HepG2 (cell line): ENCODE measurements around the gene CIBAR2. TPM values are rescaled to one million over a fixed set of nuclear protein-coding genes. Genes with fewer than 3 reads are reported as not detected.

Experiments used
- ATAC-seq: fragments of 200-7000 bp; cut with Tn5 transposase; 3 replicates; pipeline ENCODE4 v1.9.1; 2020; ENCODE audit warnings: mild to moderate bottlenecking, moderate library complexity
- BruUV-seq: library from RNA; stranded (reverse); fragments of 400-500 nt; replicated peaks from 2 replicates; lab custom pipeline; 2021; lab: Mats Ljungman, UMichigan
- CTCF ChIA-PET: fragments of 300-600 bp; formaldehyde crosslinking; extraction: SDS; loops from one replicate; lab custom pipeline; 2021; ENCODE audit warnings: low total read pairs, inconsistent platforms, low intra/inter-chr PET ratio; lab: Yijun Ruan, JAX
- POLR2A ChIA-PET: fragments of 350-600 bp; sonication (Branson Sonifier 250); formaldehyde crosslinking; loops from one replicate; lab custom pipeline; 2020; ENCODE audit warnings: antibody characterized with exemption, inconsistent platforms; lab: Yijun Ruan, JAX
- DNase-seq: peaks from one replicate; pipeline ENCODE4 v3.0.0-alpha.2; 2015; ENCODE audit warnings: low spot score
- FAIRE-seq: peaks from 3 replicates; lab custom pipeline; 2011; peaks lifted over from hg19 to GRCh38; lab: Jason Lieb, UNC
- H2AFZ ChIP-seq: one replicate; pipeline ENCODE4 v1.6.1; 2011; ENCODE audit warnings: low read length, inconsistent platforms
- H3K27ac ChIP-seq: fragments of 300-600 bp; 3 replicates; pipeline ENCODE4 v1.8.0; 2011; ENCODE audit warnings: mixed run types, mild to moderate bottlenecking, mixed read lengths, low read length, inconsistent platforms; ENCODE audit not compliant: insufficient read depth; ENCODE audit errors: extremely low read length
- H3K27me3 ChIP-seq, 2 experiments: fragments of 200-600 bp in 1 of 2; 2 replicates in 1 of 2; 3 replicates in 1 of 2; pipeline versions ENCODE4 v1.6.0 to v1.8.0; 2011; ENCODE audit warnings: low read length in 2 of 2, mild to moderate bottlenecking in 2 of 2, moderate library complexity in 2 of 2, inconsistent platforms in 1 of 2; ENCODE audit not compliant: insufficient read depth in 2 of 2, control insufficient read depth in 1 of 2
- H3K36me3 ChIP-seq, 2 experiments: fragments of 200-600 bp in 1 of 2; replicated peaks in 1 of 2; 2 replicates in 1 of 2; 3 replicates in 1 of 2; pipeline versions ENCODE4 v1.5.1 to v1.8.0; 2011; ENCODE audit warnings: low read length in 2 of 2, inconsistent platforms in 1 of 2; ENCODE audit not compliant: insufficient read depth in 2 of 2, control insufficient read depth in 1 of 2
- H3K4me1 ChIP-seq: 2 replicates; pipeline ENCODE4 v1.5.1; 2012; ENCODE audit warnings: low read length, inconsistent platforms; ENCODE audit not compliant: insufficient read depth
- H3K4me2 ChIP-seq: 2 replicates; pipeline ENCODE4 v1.6.0; 2011; ENCODE audit warnings: low read depth, low read length, inconsistent platforms
- H3K4me3 ChIP-seq, 3 experiments: fragments of 200-600 bp in 1 of 3; sonication (generic), shearing (Covaris generic) in 1 of 3; replicated peaks in 1 of 3; 2 replicates each; pipeline ENCODE4 v1.5.1; 2011 to 2016; ENCODE audit warnings: low read length in 3 of 3, inconsistent platforms in 2 of 3, low read depth in 2 of 3, mild to moderate bottlenecking in 2 of 3, control low read depth in 1 of 3, mixed read lengths in 1 of 3; ENCODE audit not compliant: insufficient read depth in 1 of 3
- H3K79me2 ChIP-seq: one replicate; pipeline ENCODE4 v1.6.1; 2011; ENCODE audit warnings: low read length, inconsistent platforms; ENCODE audit not compliant: insufficient read depth
- H3K9ac ChIP-seq: 2 replicates; pipeline ENCODE4 v1.6.0; 2011; ENCODE audit warnings: mild to moderate bottlenecking, low read depth, low read length, inconsistent platforms; ENCODE audit not compliant: insufficient read depth
- H3K9me3 ChIP-seq: 2 replicates; pipeline ENCODE4 v1.5.1; 2012; ENCODE audit warnings: mild to moderate bottlenecking, low read length
- H4K20me1 ChIP-seq: 2 replicates; pipeline ENCODE4 v1.6.0; 2011; ENCODE audit warnings: inconsistent platforms, mild to moderate bottlenecking, low read length, moderate library complexity; ENCODE audit not compliant: insufficient read depth
- CAMTA2 ChIP-seq: sonication (generic); formaldehyde crosslinking; IDR thresholded peaks from 2 replicates; pipeline ENCODE4 v1.4.0; 2020; ENCODE audit warnings: mild to moderate bottlenecking, missing genetic modification reagents, borderline replicate concordance
- FOXJ3 ChIP-seq: sonication (generic); formaldehyde crosslinking; IDR thresholded peaks from 2 replicates; pipeline ENCODE4 v1.4.0; 2020; ENCODE audit warnings: missing genetic modification reagents, mild to moderate bottlenecking, borderline replicate concordance
- HBP1 ChIP-seq: IDR thresholded peaks from 2 replicates; pipeline ENCODE4 v1.6.1; 2016; ENCODE audit warnings: low read depth, control low read depth
- NR2C2 ChIP-seq: sonication (generic); formaldehyde crosslinking; IDR thresholded peaks from 2 replicates; pipeline ENCODE4 v1.4.0; 2020; ENCODE audit warnings: missing genetic modification reagents, mild to moderate bottlenecking, moderate library complexity, borderline replicate concordance
- SMAD1 ChIP-seq: sonication (generic); formaldehyde crosslinking; IDR thresholded peaks from 2 replicates; pipeline ENCODE4 v1.4.0; 2020; ENCODE audit warnings: missing genetic modification reagents, low read depth, mild to moderate bottlenecking, borderline replicate concordance
- ZIK1 ChIP-seq: sonication (generic); formaldehyde crosslinking; IDR thresholded peaks from 2 replicates; pipeline ENCODE4 v1.5.0; 2020; ENCODE audit warnings: mild to moderate bottlenecking, low read depth, missing genetic modification reagents, borderline replicate concordance
- ZNF530 ChIP-seq: sonication (generic); formaldehyde crosslinking; IDR thresholded peaks from 2 replicates; pipeline ENCODE4 v1.5.0; 2020; ENCODE audit warnings: low read depth, mild to moderate bottlenecking, missing genetic modification reagents
- WGBS: methylation state at CpG from one replicate; pipeline ENCODE4 v1.1.6; 2017; ENCODE audit warnings: low lambda C conversion rate; 5-methylcytosine and 5-hydroxymethylcytosine counted together
- in situ Hi-C: cut with HindIII; loops from 2 replicates; pipeline ENCODE4 v1.10.0; 2017; ENCODE audit warnings: low pct_unique_long_range_greater_than_20kb; ENCODE audit not compliant: extremely low pct_ligation_motif_present
- intact Hi-C: fragments of 100-400 bp; cut with micrococcal nuclease; formaldehyde crosslinking; loops from one replicate; pipeline ENCODE4 v1.10.0; 2022; ENCODE audit not compliant: unreplicated experiment
- polyA plus RNA-seq, 8 experiments: library from polyadenylated mRNA; depleted of rRNA in 3 of 8; stranded (reverse) in 7 of 8; unstranded in 1 of 8; fragments of >200 nt; fragmentation: Illumina TruSeq in 4 of 8; extraction: Trizol in 4 of 8; gene quantifications; 2 replicates each; pipeline versions ENCODE4 v1.2.1 to v1.2.3, GENCODE V29; 2011 to 2016; ENCODE audit warnings: low read depth in 4 of 8, missing spikeins in 1 of 8, mixed read lengths in 1 of 8; ENCODE audit not compliant: insufficient read depth in 1 of 8
- total RNA-seq, 5 experiments: library from RNA; depleted of rRNA; stranded (reverse); fragments of >200 nt; fragmentation: Illumina TruSeq; extraction: Trizol; gene quantifications; 2 replicates each; pipeline ENCODE4 v1.2.3, GENCODE V29; 2016; ENCODE audit warnings: low read depth in 1 of 5

CIBAR2 gene
- total and polyA plus RNA-seq, 2 of the 13 experiments (the other 11 are each of a cell fraction or from before 2014, with no cell fraction given), result not detected

- H2AFZ ChIP-seq, result no peak overlapping the region
- WGBS, result 63% methylated on average over 5 of the region's 5 CpGs
- no TSS peak for BruUV-seq
- no peaks in the 10 kb centered on the region for H4K20me1 ChIP-seq
- ATAC-seq (no peak), DNase-seq (no peak), FAIRE-seq (no peak)
- H3K36me3 ChIP-seq, result no peaks in the 10 kb centered on the region
- intact Hi-C loops, result no loop called here
- no peaks in the 10 kb centered on the region for H3K79me2 ChIP-seq
- no peak overlapping the region for H3K27ac ChIP-seq
- TF ChIP-seq HBP1 (CRISPR knock-in tag), result no peak
- no peak for TF ChIP-seq CAMTA2 (CRISPR knock-in tag)
- TF ChIP-seq SMAD1 (CRISPR knock-in tag), result no peak
- TF ChIP-seq ZNF530, result no peak
- no peak for TF ChIP-seq FOXJ3 (CRISPR knock-in tag)
- no peak for TF ChIP-seq NR2C2 (CRISPR knock-in tag)
- TF ChIP-seq ZIK1 (CRISPR knock-in tag), result no peak
- peaks cover 11 to 29% of the 10 kb centered on the region in 2 experiments; a peak in 4 of 5 replicates for H3K27me3 ChIP-seq
- H3K9ac ChIP-seq, result no peak overlapping the region
- H3K4me1 ChIP-seq, result peaks cover 48% of the 10 kb centered on the region
- no peak overlapping the region for H3K4me3 ChIP-seq
- ChIA-PET CTCF (no interaction called here), POLR2A (no interaction called here)
- no peaks in the 10 kb centered on the region for H3K9me3 ChIP-seq
- no peak overlapping the region for H3K4me2 ChIP-seq
- in situ Hi-C loops, result no loop called here
These were observed 18.4 kb upstream of the CIBAR2 start for GRCh38 chr16:85130705-85131028.
